ENCODE results near the gene BAD.

GRCh38 chr11:64314146-64314804, 29.8 kb upstream of the BAD start:
- no peak for TF ChIP-seq TAF1 (IDR thresholded peaks at IDR 0.05; ENCODE audit: borderline replicate concordance, low read depth, low read length)
- TF ChIP-seq POLR2AphosphoS5 (IDR thresholded peaks at IDR 0.05; ENCODE audit: low read depth, low read length), result 0 out of 2 replicates have a peak, but pooled peaks have one; percentile 14

Data from GM12892 (cell line).